Gastroesophageal sphincter (tissue), 4 donors: ENCODE data around the gene TRIM40. TPM values are rescaled to one million over a fixed set of nuclear protein-coding genes. Genes with fewer than 3 reads are reported as not detected.
A peak's percentile ranks its signal among the peaks of the same experiment; 100 is the strongest.

Source experiments
- ATAC-seq: fragments of 150-250 bp; one replicate; pipeline ENCODE4 v1.9.1; 2016; ENCODE audit warnings: mild to moderate bottlenecking, moderate library complexity
- H3K27ac ChIP-seq, 4 donors: fragments of 200-600 bp; sonication (generic) in 3 of 4; 1 replicate in 3 of 4; 2 replicates in 1 of 4; pipeline ENCODE4 v1.5.1; 2016 to 2019
- H3K27me3 ChIP-seq: fragments of 200-600 bp; sonication (generic); one replicate; pipeline ENCODE4 v1.5.1; 2019
- H3K36me3 ChIP-seq, 2 donors: fragments of 200-600 bp; sonication (generic); one replicate each; pipeline ENCODE4 v1.5.1; 2019; ENCODE audit warnings: control low read depth in 1 of 2
- H3K4me1 ChIP-seq, 3 donors: fragments of 200-600 bp; sonication (generic); 1 replicate in 2 of 3; 2 replicates in 1 of 3; pipeline ENCODE4 v1.5.1; 2016 to 2019; ENCODE audit warnings: control low read depth in 2 of 3
- H3K4me3 ChIP-seq, 2 donors: fragments of 200-600 bp; sonication (generic); one replicate each; pipeline ENCODE4 v1.5.1; 2019; ENCODE audit warnings: mild to moderate bottlenecking in 1 of 2, moderate library complexity in 1 of 2
- H3K9me3 ChIP-seq, 3 donors: fragments of 200-600 bp; sonication (generic); one replicate each; pipeline ENCODE4 v1.5.1; 2017 to 2019; ENCODE audit warnings: control low read depth in 2 of 3
- CTCF ChIP-seq, 4 experiments: fragments of 200-600 bp in 2 of 4; fragments of 450-650 bp in 2 of 4; sonication (generic) in 1 of 4; IDR thresholded peaks; one replicate each; pipeline ENCODE4 v1.5.1; 2017 to 2019; ENCODE audit warnings: antibody characterized with exemption in 4 of 4, mild to moderate bottlenecking in 2 of 4, moderate library complexity in 2 of 4
- EP300 ChIP-seq: sonication (generic); formaldehyde crosslinking; IDR thresholded peaks from one replicate; pipeline ENCODE4 v1.6.1; 2017; ENCODE audit warnings: antibody characterized with exemption, mild to moderate bottlenecking
- POLR2A ChIP-seq, 2 donors: fragments of 450-650 bp; IDR thresholded peaks; one replicate each; pipeline ENCODE4 v1.6.1; 2017; ENCODE audit warnings: antibody characterized with exemption in 2 of 2, mild to moderate bottlenecking in 2 of 2, moderate library complexity in 1 of 2
- POLR2AphosphoS5 ChIP-seq: sonication (generic); formaldehyde crosslinking; IDR thresholded peaks from one replicate; pipeline ENCODE4 v1.6.1; 2017; ENCODE audit warnings: antibody characterized with exemption
- WGBS, 2 donors: methylation state at CpG; one replicate each; pipeline ENCODE4 v1.1.5; 2018; ENCODE audit warnings: low coverage in 1 of 2; 5-methylcytosine and 5-hydroxymethylcytosine counted together
- total RNA-seq, 4 donors: library from RNA; depleted of rRNA; stranded (reverse); fragments of >200 nt; gene quantifications; one replicate each; pipeline ENCODE4 v1.1.0, GENCODE V29; 2016

Gene TRIM40
- total RNA-seq, 4 donors from 2014 or later = not detected

GRCh38 chr6:30100585-30101443 is 35.1 kb upstream of the TRIM40 start:
- H3K27me3 ChIP-seq = peaks cover 64% of the 10 kb centered on the region
- ATAC-seq = no peak

DNA sequence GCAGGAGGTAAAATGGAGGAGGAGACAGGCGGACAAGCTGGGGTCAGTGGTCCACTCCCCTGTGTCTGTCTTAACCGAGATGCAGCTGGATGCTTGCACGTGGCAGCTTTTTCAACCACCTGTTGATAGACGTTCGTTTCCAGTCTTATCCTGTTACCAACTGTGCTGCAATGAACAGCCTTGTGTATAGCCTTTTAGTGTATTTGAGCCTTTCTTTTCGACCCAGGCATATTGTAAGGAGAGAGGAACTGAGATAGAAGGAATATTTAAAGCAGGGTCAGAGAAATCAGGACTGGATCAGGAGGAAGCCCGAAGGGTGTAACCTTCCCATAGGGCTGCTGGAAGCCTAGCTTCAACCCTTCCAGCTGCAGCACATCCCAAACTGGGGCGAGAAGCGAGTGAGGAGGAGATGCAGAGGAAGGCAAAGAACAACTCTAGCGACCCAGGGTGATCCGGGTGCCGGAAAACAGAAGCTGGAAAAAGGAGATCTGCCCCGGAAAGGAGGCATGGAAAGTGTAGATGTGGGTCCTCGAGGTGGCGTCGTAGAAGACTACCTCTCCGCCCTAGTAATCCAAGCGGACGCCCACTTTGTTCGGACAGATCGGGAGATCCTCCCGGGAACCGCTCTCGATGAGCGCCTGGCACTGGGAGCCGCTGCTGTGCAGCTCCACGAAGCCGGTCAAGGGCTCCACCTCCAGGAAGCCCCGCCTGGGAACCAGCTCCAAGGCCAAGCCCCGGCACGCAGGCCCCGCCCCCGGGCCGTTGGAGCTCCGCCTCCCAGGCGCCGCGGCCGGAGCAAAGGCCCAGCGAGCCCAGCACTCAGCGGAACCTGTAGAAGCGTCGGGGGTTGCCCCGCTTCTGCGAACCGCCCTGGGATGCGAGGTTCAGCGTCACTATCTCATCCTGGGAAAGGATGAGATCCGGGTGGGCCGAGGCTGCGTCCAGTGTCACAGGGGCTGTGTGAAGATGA is 34.2 kb upstream of the TRIM40 start:
- Histone ChIP-seq H3K27me3 (peaks cover 64% of the 10 kb centered on the region), H3K4me3 (peak overlapping the region in 1 of 2 donors; percentile 47), H3K36me3 (no peaks in the 10 kb centered on the region), H3K9me3 (no peaks in the 10 kb centered on the region), H3K4me1 (peaks cover 0 to 40% (median 19%) of the 10 kb centered on the region in 3 donors), H3K27ac (peak overlapping the region in 3 of 4 donors; percentile 69 to 86 (median 76))
- peak; percentile 95 for ATAC-seq
- TF ChIP-seq POLR2AphosphoS5 = peak; percentile 38
- no peak for TF ChIP-seq EP300
- no peak for TF ChIP-seq POLR2A (IDR thresholded peaks at IDR 0.05)
- peak in 2 of 4 experiments; percentile 1 to 48 for TF ChIP-seq CTCF (IDR thresholded peaks at IDR 0.05)
- 5 to 7% methylated on average over 5 to 8 of the region's 51 CpGs for WGBS, 2 donors

More at GRCh38 chr6:30100585-30101443, 35.1 kb upstream of the TRIM40 start:
- Histone ChIP-seq H3K9me3 (no peaks in the 10 kb centered on the region), H3K36me3 (no peaks in the 10 kb centered on the region), H3K27ac (peak overlapping the region in 1 of 4 donors; percentile 76), H3K4me1 (peaks cover 0 to 40% (median 19%) of the 10 kb centered on the region in 3 donors), H3K4me3 (peak overlapping the region in 1 of 2 donors; percentile 47)
- TF ChIP-seq POLR2AphosphoS5 = no peak
- TF ChIP-seq EP300 = no peak
- no peak for TF ChIP-seq POLR2A (IDR thresholded peaks at IDR 0.05)
- no peak for TF ChIP-seq CTCF (IDR thresholded peaks at IDR 0.05)
- 2 to 6% methylated on average over 10 to 13 of the region's 47 CpGs for WGBS, 2 donors

DNA sequence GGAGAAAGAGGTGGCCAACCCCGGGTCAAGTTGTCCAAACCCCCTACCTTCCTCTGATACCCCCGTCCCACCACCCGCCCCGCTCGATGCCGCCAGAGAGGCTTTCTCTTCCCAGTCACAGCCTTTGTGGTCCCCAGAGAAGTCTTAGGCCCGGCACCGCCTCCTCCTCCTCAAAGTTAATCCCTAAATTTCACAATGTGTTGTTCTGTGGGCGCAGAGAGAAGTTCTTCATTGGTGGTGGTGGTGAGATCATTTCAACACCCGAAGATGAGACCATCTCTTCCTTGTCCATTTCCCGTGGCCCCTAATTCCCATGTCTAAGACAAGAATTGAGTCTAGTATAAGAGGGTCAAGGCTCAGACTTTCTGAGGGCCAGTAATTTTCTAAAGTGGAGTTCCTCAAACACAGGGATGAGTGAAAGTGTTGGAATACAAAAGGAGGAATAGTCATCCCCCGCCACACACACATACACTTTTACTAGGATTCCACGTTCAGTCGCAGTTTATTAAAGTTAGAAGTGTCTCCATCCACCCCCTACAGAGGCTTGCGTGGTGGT is 33.4 kb upstream of the TRIM40 start:
- peaks cover 64% of the 10 kb centered on the region for H3K27me3 ChIP-seq
- TF ChIP-seq POLR2A (IDR thresholded peaks at IDR 0.05) = peak in 1 of 2 donors; percentile 17
- TF ChIP-seq CTCF (IDR thresholded peaks at IDR 0.05) = no peak

GRCh38 chr6:30102970-30103871 is 32.7 kb upstream of the TRIM40 start:
- H3K27ac ChIP-seq = peak overlapping the region in 3 of 4 donors; percentile 69 to 86 (median 76)

More for the DNA sequence above, 33.4 kb upstream of the TRIM40 start:
- Histone ChIP-seq H3K36me3 (no peaks in the 10 kb centered on the region), H3K4me3 (peak overlapping the region in 1 of 2 donors; percentile 47), H3K27ac (peak overlapping the region in 3 of 4 donors; percentile 69 to 86 (median 76)), H3K9me3 (no peaks in the 10 kb centered on the region), H3K4me1 (peaks cover 0 to 40% (median 19%) of the 10 kb centered on the region in 3 donors)
- 32 to 43% methylated on average over 5 to 13 of the region's 15 CpGs for WGBS, 2 donors
- ATAC-seq = peak; percentile 75

More at GRCh38 chr6:30102970-30103871, 32.7 kb upstream of the TRIM40 start:
- peak overlapping the region; percentile 10 to 47 for H3K4me3 ChIP-seq
- ATAC-seq = peak; percentile 77
- TF ChIP-seq POLR2AphosphoS5 (peak; percentile 6), POLR2A (IDR thresholded peaks at IDR 0.05) (no peak), CTCF (IDR thresholded peaks at IDR 0.05) (peak; percentile 60 to 95 (median 86))
- H3K4me1 ChIP-seq = peaks cover 0 to 40% (median 19%) of the 10 kb centered on the region in 3 donors
- H3K27me3 ChIP-seq = peaks cover 64% of the 10 kb centered on the region
- H3K36me3 ChIP-seq = no peaks in the 10 kb centered on the region
- no peaks in the 10 kb centered on the region for H3K9me3 ChIP-seq
- WGBS, 2 donors = 3 to 5% methylated on average over 12 to 21 of the region's 36 CpGs
